ENCODE data around the gene TGM3. TPM values are rescaled to one million over a fixed set of nuclear protein-coding genes. Genes with fewer than 3 reads are reported as not detected.

The TGM3 gene, protein sequence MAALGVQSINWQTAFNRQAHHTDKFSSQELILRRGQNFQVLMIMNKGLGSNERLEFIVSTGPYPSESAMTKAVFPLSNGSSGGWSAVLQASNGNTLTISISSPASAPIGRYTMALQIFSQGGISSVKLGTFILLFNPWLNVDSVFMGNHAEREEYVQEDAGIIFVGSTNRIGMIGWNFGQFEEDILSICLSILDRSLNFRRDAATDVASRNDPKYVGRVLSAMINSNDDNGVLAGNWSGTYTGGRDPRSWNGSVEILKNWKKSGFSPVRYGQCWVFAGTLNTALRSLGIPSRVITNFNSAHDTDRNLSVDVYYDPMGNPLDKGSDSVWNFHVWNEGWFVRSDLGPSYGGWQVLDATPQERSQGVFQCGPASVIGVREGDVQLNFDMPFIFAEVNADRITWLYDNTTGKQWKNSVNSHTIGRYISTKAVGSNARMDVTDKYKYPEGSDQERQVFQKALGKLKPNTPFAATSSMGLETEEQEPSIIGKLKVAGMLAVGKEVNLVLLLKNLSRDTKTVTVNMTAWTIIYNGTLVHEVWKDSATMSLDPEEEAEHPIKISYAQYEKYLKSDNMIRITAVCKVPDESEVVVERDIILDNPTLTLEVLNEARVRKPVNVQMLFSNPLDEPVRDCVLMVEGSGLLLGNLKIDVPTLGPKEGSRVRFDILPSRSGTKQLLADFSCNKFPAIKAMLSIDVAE
- 0.06 to 0.12 TPM (median 0.07 TPM) in 4 of 5 replicates, not detected in the other for total RNA-seq (2022; extraction: Qiagen RNA extraction)

DNA sequence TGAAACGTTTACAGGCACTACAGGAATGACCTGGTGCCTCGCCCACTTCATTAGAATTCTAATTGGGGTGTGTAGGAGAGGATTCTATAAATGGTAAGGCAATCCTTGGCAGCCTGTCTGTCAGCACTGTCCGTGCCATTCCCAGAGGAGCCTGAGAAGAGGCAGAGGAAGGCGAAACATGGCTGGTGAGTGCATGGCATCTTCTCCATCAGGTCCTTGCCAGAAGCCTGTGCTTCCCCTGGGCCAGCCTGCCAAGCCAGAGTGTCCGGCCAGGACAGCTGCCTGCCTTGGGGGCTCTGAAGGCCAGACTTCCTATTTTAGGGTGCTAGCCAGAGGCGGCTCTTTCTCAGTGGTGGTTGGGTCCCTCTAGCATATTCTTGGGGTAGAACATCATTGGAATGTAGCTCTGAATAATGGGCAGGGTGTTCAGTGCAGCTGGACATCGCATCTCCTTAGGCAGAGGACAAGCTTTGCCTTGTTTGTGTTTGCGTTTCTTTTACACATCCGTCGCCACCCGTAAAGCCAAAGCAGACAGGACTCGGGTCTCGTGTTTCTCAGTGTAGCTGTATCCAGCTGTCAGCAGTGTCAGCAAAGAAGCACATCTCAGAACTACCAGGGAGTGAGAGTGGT lies at the start of gene TGM3:
TSS of gene TGM3 (plus strand) at position 116 of the 630 bp plus-strand sequence. CDS start at position 179, 63 bp downstream.

DNA sequence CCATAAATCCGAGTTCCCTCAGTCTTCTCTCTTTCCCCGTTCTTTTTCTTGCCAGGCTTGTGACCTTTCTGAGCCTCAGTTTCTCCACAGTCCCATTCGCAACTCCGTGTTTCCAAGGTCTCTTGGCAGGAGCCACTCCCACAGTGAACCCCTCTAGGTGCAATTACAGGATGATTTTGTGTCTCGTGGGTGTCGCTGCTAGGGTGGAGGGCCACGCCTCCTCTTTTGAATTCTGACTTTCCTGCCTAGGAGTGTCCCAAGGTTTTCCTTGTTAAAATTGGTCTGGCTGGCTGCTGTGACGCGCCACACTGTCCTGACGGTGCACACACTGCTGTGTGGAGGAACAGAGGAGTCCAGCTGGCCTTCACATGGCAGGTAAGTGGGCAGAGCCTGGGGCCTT lies 84.8 kb downstream of the TGM3 start, which contains the start of gene TGM6:
TSS of gene TGM6 (plus strand) at position 301 of the 400 bp plus-strand sequence. CDS start at position 369, 68 bp downstream.

Other genes starting within 250 kb of the TGM3 start
- gene STK35, start 194.2 kb upstream of the TGM3 start, total RNA-seq (2022; extraction: Qiagen RNA extraction) = 11.3 to 14.2 TPM (median 11.6 TPM) in 5 replicates
- not detected in 5 replicates for gene TGM6, start 84.9 kb downstream of the TGM3 start, total RNA-seq (2022; extraction: Qiagen RNA extraction)
- 820 to 1,074 TPM (median 988 TPM) in 5 replicates for gene SNRPB, start 174.8 kb downstream of the TGM3 start, total RNA-seq (2022; extraction: Qiagen RNA extraction)
- gene ZNF343, start 212.9 kb downstream of the TGM3 start, total RNA-seq (2022; extraction: Qiagen RNA extraction) = 12.2 to 18.7 TPM (median 12.8 TPM) in 5 replicates
- not detected in 5 replicates for gene TMC2, start 240.6 kb downstream of the TGM3 start, total RNA-seq (2022; extraction: Qiagen RNA extraction)

Measured in A549 treated with Hydrocortisone at 1 μM for 4 hours (cell line).